Stimulated activated naive CD8-positive, alpha-beta T cell treated with anti-CD3 and anti-CD28 coated beads, Interleukin-15, Interleukin-2, amounts not matched to agents 100 U/mL and 50 U/mL, for 24 hours (primary cell): ENCODE results near the gene RPL13A.

Experiments
- ATAC-seq: fragments of 150-1000 bp; cut with Tn5 transposase; one replicate; pipeline ENCODE4 v1.10.0; 2021
- DNase-seq: peaks from one replicate; pipeline ENCODE4 v3.0.0; 2021

RPL13A gene

DNA sequence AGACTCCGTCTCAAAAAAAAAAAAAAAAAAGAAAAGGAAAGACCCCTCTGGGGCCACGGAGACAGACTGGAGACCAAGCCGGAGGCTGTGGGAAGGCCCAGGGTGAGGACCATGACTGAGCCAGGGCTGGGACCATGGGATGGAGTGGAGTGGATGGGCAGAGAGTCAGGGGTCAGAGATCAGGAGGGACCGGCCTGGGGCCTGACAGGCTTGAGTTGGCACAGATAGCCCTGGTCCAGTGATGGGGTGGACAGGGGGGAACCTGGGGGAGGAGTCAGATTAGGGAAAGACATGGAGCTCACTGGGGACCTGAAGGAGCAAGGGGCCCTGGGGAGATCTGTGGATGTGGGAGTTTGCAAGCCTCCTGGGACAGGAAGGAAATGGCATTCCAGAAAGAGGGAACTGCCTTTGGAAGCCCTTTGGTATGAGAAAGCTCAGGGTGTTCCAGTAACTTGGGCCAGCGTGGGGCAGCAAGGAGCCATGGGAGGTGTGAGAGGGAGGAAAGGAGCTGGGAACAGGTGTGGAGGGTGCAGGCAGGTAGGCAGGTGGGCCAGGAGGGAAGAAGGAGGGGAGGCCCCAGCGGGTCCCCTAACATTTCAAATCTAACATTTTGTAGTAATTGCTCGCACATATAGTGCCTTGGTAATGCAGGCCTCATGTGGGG is 6.3 kb upstream of the RPL13A start:
- DNase-seq: no peak
- no peak for ATAC-seq

DNA sequence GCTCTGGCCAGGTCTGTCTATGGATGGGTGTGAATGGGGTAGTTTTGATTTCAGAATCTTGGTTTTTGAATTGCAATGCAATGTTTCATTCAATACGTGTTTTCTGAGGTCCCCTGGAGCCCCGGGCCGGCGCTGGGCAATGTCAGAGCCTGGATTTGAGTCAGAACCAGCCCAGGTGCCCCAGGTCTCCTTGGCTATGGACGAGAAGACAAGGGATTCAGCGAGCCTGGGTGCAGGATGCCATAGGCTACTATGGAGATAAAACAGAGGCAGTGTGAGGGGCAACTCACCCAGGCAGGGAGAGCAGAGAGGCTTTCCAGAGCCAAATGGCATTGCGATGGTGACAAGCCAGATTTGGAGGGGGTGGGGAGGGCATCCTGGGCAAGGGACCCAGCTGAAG is 1.2 kb upstream of the RPL13A start:
- ATAC-seq: no peak

DNA sequence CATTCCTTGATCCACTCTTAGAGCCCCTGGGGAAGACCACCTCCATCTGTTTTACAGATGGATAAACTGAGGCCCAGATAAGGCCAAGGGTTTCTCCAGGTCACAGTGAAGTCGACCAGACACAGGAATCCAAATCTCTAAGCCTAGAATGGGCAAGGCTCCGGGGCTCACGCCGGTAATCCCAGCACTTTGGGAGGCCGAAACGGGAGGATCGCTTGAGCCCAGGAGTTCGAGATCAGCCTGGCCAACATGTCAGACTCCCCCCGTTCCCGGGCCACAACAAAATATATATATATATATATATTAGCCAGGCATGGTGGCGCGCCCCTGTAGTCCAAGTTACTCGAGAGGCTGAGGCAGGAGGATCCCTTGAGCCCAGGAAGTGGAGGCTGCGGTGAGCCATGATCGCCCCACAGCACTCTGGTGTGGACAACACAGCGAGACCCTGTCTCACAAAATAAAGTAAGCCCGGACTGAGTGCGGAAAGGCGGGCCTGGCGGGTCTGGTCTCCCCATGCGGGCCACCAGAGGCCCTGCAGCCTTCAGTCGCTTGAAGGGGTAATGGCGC is 615 bp upstream of the RPL13A start:
- ATAC-seq: no peak
- DNase-seq: no peak

More for the DNA sequence above, 1.2 kb upstream of the RPL13A start:
- no peak for DNase-seq

DNA sequence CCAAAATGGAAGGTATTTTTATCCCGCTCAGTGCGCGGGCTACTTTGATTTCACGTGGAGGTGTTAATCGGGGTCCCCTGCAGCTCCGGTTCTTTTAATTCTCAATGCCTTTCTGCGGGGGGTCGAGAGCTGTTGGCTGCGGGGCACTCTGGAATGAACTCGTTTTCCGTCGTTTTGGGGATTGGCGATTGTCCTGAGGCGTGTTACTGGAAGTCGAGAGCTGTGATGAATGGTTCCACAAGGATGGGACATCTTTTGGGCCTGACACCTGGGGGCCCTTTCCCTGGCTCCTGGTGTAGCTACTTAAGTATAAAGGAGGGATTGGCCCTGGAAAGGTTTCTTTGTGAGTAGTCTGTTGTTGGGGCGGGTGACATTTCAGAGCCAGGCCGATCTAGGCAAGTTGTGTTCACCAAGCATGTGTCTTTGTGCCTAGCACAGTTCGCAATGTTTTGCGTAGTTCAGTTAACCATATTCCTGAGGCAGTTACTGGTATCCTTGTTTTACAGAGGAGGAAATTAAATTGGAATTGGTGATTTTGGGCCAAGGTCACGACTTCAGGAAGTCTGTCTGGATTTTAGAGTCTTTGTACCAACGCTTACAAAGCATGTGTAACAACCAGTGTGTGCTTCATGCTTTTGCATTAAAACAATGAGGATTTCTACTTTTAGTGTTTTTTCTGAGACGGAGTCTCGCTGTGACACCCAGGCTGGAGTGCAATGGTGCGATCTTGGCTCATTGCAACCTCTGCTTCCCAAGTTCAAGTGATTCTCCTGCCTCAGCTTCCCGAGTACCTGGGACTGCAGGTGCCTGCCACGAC is 846 bp downstream of the RPL13A start:
- DNase-seq (no peak), ATAC-seq (no peak)

DNA sequence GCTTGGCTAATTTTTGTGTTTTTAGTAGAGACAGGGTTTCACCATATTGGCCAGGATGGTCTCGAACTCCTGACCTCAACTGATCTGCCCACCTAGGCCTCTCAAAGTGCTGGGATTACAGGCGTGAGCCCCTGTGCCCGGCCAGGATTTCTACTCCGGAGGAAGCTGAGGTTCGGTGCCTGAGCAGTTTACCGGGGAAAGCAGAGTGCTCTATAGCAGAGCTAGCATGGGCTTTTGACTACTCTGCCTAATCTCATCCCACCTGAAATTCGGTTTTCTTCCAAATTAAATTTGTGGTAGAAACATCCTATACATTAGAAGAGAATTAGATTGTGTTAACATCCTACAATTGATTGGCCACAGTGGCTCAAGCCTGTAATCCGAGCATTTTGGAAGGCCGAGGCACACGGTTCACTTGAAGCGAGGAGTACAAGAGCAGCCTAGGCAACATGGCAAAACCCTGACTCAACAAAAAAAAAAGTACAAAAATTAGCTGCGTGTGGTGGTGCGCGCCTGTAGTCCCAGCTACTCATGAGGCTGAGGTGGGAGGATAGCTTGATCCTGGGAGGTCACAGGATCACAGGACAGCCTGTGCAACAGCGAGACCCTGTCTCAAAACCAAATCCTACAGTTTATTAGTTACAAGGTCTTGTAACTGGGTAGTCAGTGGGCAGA is 1.6 kb downstream of the RPL13A start:
- DNase-seq (no peak), ATAC-seq (no peak)

DNA sequence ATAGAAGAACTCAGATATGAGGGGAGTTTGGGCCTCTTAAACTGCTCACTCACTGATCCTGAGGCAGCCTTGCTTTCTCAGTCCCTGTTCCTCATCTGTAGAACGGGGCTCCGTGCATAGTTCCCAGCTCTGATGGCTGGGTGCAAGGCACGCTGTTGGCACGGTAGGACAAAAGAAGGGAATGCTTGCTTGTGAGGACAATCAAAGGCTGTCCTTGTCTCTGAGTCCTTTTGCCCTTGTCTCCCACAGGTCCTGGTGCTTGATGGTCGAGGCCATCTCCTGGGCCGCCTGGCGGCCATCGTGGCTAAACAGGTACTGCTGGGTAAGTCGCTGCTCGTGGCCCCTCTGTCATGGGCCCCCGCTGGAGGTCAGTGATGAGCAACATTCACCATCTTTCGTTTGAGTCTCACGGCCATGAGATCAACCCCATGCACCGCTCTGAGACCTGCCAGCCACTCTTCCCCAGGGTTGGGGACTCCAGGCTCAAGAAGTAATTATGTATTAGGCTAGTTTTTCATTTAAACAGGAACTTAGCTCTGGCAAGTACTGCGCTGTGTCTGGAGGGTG is 2.3 kb downstream of the RPL13A start:
- ATAC-seq: no peak
- peak; percentile 42 for DNase-seq

DNA sequence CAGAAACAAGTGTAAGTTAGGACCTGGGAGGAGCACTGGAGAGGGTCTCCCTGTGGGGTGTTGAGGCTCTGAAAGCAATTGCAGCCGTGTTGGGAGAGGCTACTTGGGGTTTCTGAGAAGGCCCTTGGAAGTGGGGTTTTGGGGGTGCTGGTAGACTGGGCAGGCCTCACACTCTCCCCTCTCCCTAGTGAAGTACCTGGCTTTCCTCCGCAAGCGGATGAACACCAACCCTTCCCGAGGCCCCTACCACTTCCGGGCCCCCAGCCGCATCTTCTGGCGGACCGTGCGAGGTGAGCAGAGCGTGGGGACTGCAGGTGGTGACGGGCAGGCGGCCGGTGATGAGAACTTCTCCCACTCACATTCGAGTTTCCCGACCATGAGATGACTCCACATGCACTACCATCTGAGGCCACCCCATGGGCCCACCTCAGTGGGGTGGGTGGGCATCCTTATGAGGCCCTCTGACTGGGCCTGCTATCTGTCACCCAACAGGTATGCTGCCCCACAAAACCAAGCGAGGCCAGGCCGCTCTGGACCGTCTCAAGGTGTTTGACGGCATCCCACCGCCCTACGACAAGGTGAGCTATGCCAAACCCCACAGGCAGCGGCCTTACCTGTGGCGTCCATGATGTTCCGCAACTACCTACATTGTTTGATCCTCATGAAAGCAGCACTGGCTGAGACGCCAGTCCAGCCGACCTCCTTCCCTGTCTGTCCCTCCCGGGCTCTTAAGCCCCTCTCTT is 3.0 kb downstream of the RPL13A start:
- ATAC-seq (no peak), DNase-seq (no peak)

DNA sequence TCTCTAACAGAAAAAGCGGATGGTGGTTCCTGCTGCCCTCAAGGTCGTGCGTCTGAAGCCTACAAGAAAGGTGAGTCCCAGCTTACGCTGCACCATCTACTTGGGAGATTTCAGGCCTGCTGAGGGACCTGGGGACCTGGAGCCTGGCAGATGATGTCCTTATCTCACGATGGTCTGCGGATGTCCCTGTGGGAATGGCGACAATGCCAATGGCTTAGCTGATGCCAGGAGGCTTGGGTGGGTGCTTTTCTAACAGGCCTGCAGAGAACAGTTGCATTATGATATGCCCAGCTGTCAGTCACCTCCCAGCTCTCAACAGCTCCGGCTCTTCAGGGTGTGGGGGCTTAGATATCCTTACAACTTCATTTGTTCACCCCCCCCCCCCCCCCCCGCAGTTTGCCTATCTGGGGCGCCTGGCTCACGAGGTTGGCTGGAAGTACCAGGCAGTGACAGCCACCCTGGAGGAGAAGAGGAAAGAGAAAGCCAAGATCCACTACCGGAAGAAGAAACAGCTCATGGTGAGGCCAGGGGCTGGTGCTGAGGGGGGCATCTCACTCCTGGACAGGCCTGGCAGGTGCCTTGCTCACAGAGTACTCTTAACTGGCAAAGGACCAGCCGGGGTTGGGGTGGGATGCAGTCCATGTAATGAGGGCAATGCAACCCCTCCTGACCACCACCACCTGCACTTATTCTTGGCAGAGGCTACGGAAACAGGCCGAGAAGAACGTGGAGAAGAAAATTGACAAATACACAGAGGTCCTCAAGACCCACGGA is 3.8 kb downstream of the RPL13A start:
- no peak for DNase-seq

DNA sequence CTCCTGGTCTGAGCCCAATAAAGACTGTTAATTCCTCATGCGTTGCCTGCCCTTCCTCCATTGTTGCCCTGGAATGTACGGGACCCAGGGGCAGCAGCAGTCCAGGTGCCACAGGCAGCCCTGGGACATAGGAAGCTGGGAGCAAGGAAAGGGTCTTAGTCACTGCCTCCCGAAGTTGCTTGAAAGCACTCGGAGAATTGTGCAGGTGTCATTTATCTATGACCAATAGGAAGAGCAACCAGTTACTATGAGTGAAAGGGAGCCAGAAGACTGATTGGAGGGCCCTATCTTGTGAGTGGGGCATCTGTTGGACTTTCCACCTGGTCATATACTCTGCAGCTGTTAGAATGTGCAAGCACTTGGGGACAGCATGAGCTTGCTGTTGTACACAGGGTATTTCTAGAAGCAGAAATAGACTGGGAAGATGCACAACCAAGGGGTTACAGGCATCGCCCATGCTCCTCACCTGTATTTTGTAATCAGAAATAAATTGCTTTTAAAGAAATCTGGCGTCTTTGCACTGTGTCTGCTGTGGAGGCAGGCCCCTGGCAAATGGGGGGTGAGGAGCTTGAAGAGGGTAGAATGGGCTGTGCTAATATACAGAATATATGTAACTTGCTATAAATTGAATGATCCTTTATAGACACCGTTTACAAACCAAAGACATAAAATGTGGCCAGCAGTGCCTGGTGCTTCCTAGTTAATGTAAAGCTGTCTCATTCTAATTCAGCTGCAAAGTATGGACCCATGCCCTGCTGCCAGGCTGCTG is 4.6 kb downstream of the RPL13A start:
- no peak for ATAC-seq
- peak; percentile 49 for DNase-seq

More for the DNA sequence above, 3.8 kb downstream of the RPL13A start:
- ATAC-seq: no peak

DNA sequence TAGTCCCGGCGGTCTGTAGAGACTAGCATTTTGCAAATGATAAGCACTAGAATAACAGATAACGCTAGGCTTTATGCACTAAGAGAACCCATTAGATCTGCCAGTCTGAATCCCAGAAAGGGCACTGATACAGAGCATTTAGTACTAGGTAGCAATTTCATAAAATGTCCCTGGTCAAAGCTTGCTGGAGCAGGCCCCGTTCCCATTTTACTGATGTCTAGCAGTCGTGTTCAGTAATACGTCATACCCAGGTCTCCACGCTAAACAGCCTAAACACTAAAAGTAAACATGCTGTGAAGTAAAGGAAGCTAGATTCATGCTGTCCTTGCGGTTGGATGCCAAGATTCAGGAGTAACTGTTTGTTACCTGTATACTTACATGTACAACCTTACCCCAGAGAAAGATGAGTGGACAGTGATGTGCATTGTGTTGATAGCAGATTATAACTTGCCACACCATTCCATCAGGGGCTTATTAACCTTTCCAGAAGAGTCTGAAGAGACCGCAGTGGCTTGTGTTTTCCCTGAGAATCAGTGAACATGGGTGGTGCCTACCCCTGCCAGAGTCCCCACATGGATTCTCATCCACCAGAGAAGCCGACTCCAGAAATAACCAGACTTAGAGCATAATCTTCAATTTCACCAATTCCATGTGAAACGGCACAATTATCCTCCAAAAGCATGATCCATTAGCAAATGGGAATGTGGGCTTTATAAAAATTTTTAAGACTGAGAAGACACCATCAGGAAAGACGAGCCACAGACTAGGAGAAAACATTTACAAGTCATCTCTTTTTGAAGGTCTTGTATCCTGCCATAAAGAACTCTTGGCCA is 5.4 kb downstream of the RPL13A start:
- ATAC-seq (no peak), DNase-seq (peak; percentile 54)

DNA sequence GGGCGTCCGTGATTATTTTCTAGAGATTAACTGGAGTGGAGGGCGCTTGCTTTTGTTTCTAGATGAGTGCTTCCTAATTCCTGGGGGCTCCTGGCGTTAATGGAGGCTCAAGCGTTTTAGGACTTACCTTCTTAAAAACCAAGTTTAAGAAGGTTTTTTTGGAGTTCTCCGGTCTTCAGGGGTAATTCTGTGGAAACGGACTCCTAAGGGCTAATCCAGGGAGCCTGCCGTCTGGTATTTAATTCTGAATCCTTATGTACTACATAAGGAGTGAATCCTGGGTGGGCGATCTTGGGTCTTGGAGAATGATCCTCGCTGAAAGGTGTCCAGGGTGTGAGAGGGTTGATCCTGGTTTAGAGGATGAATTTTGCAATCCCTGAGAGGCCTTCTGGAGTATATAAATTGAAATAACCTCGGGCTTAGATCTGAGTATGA is 9.2 kb downstream of the RPL13A start:
- no peak for DNase-seq
- ATAC-seq: no peak

DNA sequence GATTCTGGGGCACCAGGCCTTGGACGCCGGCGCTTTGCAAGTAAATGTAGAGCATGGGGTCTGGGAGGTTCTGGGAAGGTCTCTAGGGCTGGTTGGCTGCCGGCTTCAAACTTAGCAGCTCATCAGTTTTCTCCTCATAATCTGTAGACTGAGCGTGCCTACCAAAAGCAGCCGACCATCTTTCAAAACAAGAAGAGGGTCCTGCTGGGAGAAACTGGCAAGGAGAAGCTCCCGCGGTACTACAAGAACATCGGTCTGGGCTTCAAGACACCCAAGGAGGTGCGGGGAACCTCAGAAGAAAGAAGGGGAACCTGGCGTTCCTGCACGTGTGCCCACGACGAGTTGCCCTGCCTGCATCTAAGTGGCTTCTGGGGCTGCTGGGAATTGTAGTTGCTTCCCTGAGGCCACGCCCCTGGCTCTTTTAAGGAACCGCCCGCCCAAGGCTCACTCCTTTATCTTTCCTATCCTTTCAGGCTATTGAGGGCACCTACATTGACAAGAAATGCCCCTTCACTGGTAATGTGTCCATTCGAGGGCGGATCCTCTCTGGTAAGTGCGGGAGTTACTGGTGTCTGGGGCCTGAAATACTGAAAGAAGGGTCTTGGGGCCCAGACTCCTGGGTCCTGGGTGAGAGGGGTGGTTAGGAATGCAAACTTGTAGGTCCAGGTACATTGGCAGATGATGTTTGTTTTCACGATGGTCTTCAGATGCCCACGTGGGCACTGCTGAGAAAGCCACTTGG is 9.8 kb downstream of the RPL13A start:
- ATAC-seq (no peak), DNase-seq (peak; percentile 75)

DNA sequence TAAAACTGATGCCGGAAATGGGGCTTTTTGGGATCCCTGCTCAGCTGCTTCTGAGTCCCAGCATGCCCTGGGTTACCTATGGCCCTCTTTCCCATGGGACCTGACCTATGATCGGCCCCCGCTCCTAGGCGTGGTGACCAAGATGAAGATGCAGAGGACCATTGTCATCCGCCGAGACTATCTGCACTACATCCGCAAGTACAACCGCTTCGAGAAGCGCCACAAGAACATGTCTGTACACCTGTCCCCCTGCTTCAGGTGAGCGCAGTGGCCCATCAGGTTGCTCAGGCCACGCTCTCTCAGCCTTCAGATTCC is 10.3 kb downstream of the RPL13A start:
- ATAC-seq: no peak
- DNase-seq: no peak

DNA sequence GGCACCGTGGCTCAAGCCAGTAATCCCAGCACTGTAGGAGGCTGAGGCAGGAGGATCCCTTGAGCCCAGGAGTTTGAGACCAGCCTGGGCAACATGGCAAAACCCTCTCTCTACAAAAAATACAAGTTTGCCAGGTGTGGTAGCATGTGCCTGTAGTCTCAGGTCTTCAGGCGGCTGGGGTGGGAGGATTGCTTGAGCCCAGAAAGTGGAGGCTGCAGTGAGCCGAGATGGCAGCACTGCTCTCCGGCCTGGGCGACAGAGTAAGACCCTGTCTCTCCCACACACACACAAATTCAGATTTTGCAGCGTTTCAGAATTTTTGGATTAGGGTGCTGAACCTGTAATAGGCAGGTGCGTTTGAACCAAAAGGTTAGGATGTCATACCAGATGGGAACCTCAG is 11.1 kb downstream of the RPL13A start:
- ATAC-seq: no peak
- DNase-seq: no peak

DNA sequence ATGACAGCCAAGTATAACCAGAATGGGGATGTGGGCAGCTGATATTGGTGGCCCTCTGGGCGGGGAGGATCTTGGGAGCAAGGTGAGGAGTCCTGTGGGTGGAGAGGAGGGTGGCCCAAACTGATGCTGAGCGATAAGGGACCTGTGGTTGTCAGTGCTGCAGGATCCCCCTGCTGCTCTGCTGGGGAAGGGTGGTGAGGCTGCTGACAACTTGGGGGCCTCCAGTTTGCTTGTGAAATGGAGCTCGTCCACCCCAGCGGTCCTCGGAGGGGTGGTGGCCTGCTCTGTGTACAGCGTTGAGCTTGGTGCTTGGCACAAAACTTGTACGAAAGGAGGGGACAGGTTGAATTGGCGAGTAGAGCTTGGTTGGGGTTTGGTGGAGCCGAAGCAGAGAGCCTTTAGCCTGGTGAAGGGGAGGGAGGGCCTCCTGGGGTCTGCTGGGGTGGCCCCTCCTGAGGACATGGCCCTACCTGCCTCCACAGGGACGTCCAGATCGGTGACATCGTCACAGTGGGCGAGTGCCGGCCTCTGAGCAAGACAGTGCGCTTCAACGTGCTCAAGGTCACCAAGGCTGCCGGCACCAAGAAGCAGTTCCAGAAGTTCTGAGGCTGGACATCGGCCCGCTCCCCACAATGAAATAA is 11.7 kb downstream of the RPL13A start:
- DNase-seq (peak; percentile 50), ATAC-seq (no peak)

DNA sequence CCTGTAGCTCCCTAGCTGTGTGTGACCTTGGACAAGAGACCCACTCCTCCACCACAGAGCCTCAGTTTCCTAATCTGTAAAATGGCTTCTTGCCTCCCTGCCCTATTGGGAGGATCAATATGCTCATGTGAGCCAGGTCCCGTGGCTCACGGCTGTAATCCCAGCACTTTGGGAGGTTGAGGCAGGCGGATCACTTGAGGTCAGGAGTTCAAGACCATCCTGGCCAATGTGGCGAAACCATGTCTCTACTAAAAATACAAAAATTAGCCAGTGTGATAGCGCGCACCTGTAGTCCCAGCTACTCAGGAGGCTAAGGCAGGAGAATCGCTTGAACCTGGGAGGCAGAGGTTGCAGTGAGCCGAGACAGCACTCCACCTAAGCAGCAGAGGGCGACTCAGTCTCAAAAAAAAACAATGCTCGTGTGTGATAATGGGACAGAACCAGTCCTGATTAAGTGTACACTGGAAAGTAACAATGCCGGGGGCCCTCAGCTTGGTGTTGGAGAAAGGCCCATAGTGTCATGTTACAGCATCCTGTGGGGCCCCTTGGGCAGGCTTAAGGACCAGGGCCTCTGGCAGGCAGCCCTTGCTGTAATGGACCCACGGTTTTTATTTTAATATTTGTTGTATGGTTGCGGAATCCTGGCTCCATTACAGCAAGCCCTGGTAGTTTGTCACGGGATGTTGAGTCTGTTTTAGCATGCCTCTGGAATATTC is 15.6 kb downstream of the RPL13A start:
- no peak for ATAC-seq
- no peak for DNase-seq

DNA sequence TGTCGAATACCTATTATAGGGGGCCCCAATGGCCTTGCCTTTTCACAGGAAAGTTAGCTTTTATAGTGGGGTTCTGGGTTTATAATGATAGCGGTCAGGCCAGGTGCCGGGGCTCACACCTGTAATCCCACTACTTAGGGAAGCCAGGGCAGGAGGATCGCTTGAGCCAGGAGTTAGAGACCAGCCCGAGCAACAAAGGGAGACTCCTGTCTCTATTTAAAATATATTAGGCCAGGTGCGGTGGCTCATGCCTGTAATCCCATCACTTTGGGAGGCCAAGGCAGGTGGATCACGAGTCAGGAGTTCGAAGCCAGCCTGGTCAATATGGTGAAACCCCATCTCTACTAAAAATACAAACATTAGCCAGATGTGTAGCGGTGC is 16.2 kb downstream of the RPL13A start:
- no peak for ATAC-seq
- DNase-seq: no peak
